ENCODE results near the gene PIEZO1. TPM values are rescaled to one million over a fixed set of nuclear protein-coding genes. Genes with fewer than 3 reads are reported as not detected.

The PIEZO1 gene
- total and polyA plus RNA-seq, 10 of the 15 experiments (the other 5 are each of a cell fraction or from before 2014, with no cell fraction given) = 1.3 to 169 (median 33.4) TPM

- no peak for TF ChIP-seq ZNF687 (IDR thresholded peaks at IDR 0.05)
- no peak for TF ChIP-seq WRNIP1 (IDR thresholded peaks at IDR 0.05; ENCODE audit: borderline replicate concordance, low read depth, low read length)
- no peak for TF ChIP-seq BCL3 (IDR thresholded peaks at IDR 0.05; ENCODE audit: borderline replicate concordance, insufficient read depth, low read depth, low read length, poor library complexity, severe bottlenecking)
- no peak for TF ChIP-seq SUZ12 (IDR thresholded peaks at IDR 0.05; ENCODE audit: unreplicated experiment)
- no peak for TF ChIP-seq ZNF622 (IDR thresholded peaks at IDR 0.05)
- peak; percentile 34; the same call in 1 of the 2 replicates for TF ChIP-seq RAD21 (IDR thresholded peaks at IDR 0.05; ENCODE audit: insufficient read depth, low read depth, low read length)
- no peak for TF ChIP-seq USF2 (IDR thresholded peaks at IDR 0.05; ENCODE audit: borderline replicate concordance, low read depth, low read length)
- no peak for TF ChIP-seq EGR1 (IDR thresholded peaks at IDR 0.05; ENCODE audit: borderline replicate concordance in 1 of 2, low read depth in 2 of 2, low read length in 2 of 2)
- no peak for TF ChIP-seq NFYA (IDR thresholded peaks at IDR 0.05; ENCODE audit: borderline replicate concordance, low read depth, low read length)
- no peak for TF ChIP-seq ZZZ3 (IDR thresholded peaks at IDR 0.05; ENCODE audit: control insufficient read depth, insufficient read length, low read depth)
- no peak for TF ChIP-seq FOS (IDR thresholded peaks at IDR 0.05; ENCODE audit: borderline replicate concordance, extremely low read depth, insufficient read length)
- no peak for TF ChIP-seq CREB1 (IDR thresholded peaks at IDR 0.05; ENCODE audit: low read depth)
- TF ChIP-seq SMC3 (IDR thresholded peaks at IDR 0.05; ENCODE audit: borderline replicate concordance, low read length) = peak; percentile 21; the same call in 1 of the 2 replicates
- no peak for TF ChIP-seq LARP7 (IDR thresholded peaks at IDR 0.05)
- TF ChIP-seq NBN (IDR thresholded peaks at IDR 0.05) = no peak
Measured at GRCh38 chr16:88685156-88686061, 99.6 kb downstream of the PIEZO1 start (continued).

Measured in GM12878 (cell line).